GM12878 (cell line): ENCODE data around the gene SURF6. TPM values are rescaled to one million over a fixed set of nuclear protein-coding genes. Genes with fewer than 3 reads are reported as not detected.

Experiments
- ATAC-seq: fragments of 200-7000 bp; cut with Tn5 transposase; 3 replicates; pipeline ENCODE4 v1.9.1; 2020; ENCODE audit warnings: mild to moderate bottlenecking, moderate library complexity
- BruUV-seq: library from RNA; stranded (reverse); fragments of 400-500 nt; replicated peaks from 2 replicates; lab custom pipeline; 2021; lab: Mats Ljungman, UMichigan
- CTCF ChIA-PET: fragments of 300-600 bp; sonication (Branson Sonifier 250); formaldehyde crosslinking; extraction: SDS; loops from one replicate; lab custom pipeline; 2021; ENCODE audit warnings: inconsistent platforms; lab: Yijun Ruan, JAX
- POLR2A ChIA-PET: fragments of 350-600 bp; formaldehyde crosslinking; extraction: SDS; loops from one replicate; lab custom pipeline; 2021; ENCODE audit warnings: inconsistent platforms; lab: Charles Lee
- RAD21 ChIA-PET: fragments of 300-600 bp; sonication (Branson Sonifier 250); formaldehyde crosslinking; loops from one replicate; lab custom pipeline; 2023; ENCODE audit warnings: antibody characterized with exemption; ENCODE audit not compliant: unreplicated experiment; lab: Charles Lee
- SMC1A ChIA-PET: fragments of 300-600 bp; sonication (Branson Sonifier 250); formaldehyde crosslinking; loops from one replicate; lab custom pipeline; 2023; ENCODE audit not compliant: unreplicated experiment, uncharacterized antibody; lab: Charles Lee
- DNase-seq: peaks from one replicate; pipeline ENCODE4 v3.0.0-alpha.2; 2011; ENCODE audit warnings: low read depth, low spot score
- FAIRE-seq: peaks from 3 replicates; lab custom pipeline; 2011; peaks lifted over from hg19 to GRCh38; lab: Jason Lieb, UNC
- H2AFZ ChIP-seq: 2 replicates; pipeline ENCODE4 v1.6.0; 2011; ENCODE audit warnings: low read depth, low read length, control low read depth; ENCODE audit not compliant: control insufficient read depth
- H3K27ac ChIP-seq: 2 replicates; pipeline ENCODE4 v1.5.1; 2011; ENCODE audit warnings: control low read depth; ENCODE audit not compliant: control insufficient read depth, insufficient read depth
- H3K27me3 ChIP-seq, 2 experiments: replicated peaks in 1 of 2; 2 replicates each; pipeline versions ENCODE4 v1.6.0 to v1.6.1; 2011; ENCODE audit warnings: low read length in 1 of 2; ENCODE audit not compliant: control insufficient read depth in 2 of 2, insufficient read depth in 2 of 2
- H3K36me3 ChIP-seq, 2 experiments: 2 replicates each; pipeline ENCODE4 v1.5.1; 2011; ENCODE audit warnings: low read length in 1 of 2; ENCODE audit not compliant: control insufficient read depth in 2 of 2, insufficient read depth in 2 of 2
- H3K4me1 ChIP-seq: 2 replicates; pipeline ENCODE4 v1.6.1; 2011; ENCODE audit warnings: mild to moderate bottlenecking, low read length, moderate library complexity, mixed read lengths; ENCODE audit not compliant: control insufficient read depth, insufficient read depth
- H3K4me2 ChIP-seq: 2 replicates; pipeline ENCODE4 v1.6.0; 2011; ENCODE audit warnings: control low read depth; ENCODE audit not compliant: control insufficient read depth, insufficient read depth
- H3K4me3 ChIP-seq: fragments of 200-600 bp; sonication (generic); 2 replicates; pipeline ENCODE4 v1.5.1; 2016
- H3K79me2 ChIP-seq: 2 replicates; pipeline ENCODE4 v1.6.0; 2011; ENCODE audit warnings: low read length; ENCODE audit not compliant: control insufficient read depth, insufficient read depth
- H3K9ac ChIP-seq: 2 replicates; pipeline ENCODE4 v1.8.0; 2011; ENCODE audit warnings: low read length, control low read depth, mixed read lengths; ENCODE audit not compliant: control insufficient read depth, insufficient read depth
- H3K9me3 ChIP-seq: replicated peaks from 3 replicates; pipeline ENCODE4 v1.5.1; 2011; ENCODE audit warnings: mild to moderate bottlenecking, low read length; ENCODE audit not compliant: control insufficient read depth, insufficient read depth
- H4K20me1 ChIP-seq: 2 replicates; pipeline ENCODE4 v1.6.0; 2011; ENCODE audit not compliant: control insufficient read depth, insufficient read depth
- ASH2L ChIP-seq: fragments of 300-600, 200-600 bp; sonication (generic); IDR thresholded peaks from 2 replicates; pipeline ENCODE4 v1.6.1; 2017; ENCODE audit warnings: low read depth, mild to moderate bottlenecking, borderline replicate concordance
- CBFB ChIP-seq: IDR thresholded peaks from 2 replicates; pipeline ENCODE4 v1.6.1; 2016; ENCODE audit warnings: antibody characterized with exemption, low read depth
- CEBPZ ChIP-seq: fragments of 150-350 bp; IDR thresholded peaks from 2 replicates; pipeline ENCODE4 v1.6.1; 2016; ENCODE audit warnings: low read depth, low read length
- CTCF ChIP-seq, 3 experiments: IDR thresholded peaks in 2 of 3; conservative IDR thresholded peaks in 1 of 3; 2 replicates each; pipeline ENCODE4 v1.5.1; 2011; ENCODE audit warnings: low read depth in 3 of 3, low read length in 3 of 3, mild to moderate bottlenecking in 3 of 3, control low read depth in 2 of 3, moderate library complexity in 2 of 3, inconsistent platforms in 1 of 3, mixed read lengths in 1 of 3; ENCODE audit not compliant: control insufficient read depth in 2 of 3, insufficient read depth in 1 of 3; ENCODE audit errors: extremely low read depth in 1 of 3
- HCFC1 ChIP-seq: fragments of 150-350 bp; IDR thresholded peaks from 2 replicates; pipeline ENCODE4 v1.6.1; 2014; ENCODE audit warnings: low read length
- IRF4 ChIP-seq: IDR thresholded peaks from 2 replicates; pipeline ENCODE4 v1.6.1; 2011; ENCODE audit warnings: low read depth, low read length
- JUNB ChIP-seq: IDR thresholded peaks from 2 replicates; pipeline ENCODE4 v1.6.1; 2016; ENCODE audit warnings: antibody characterized with exemption, mild to moderate bottlenecking
- MTA2 ChIP-seq: fragments of 450-650 bp; IDR thresholded peaks from 2 replicates; pipeline ENCODE4 v1.6.1; 2016; ENCODE audit warnings: low read depth, mild to moderate bottlenecking, moderate library complexity
- RB1 ChIP-seq: fragments of 450-650 bp; formaldehyde crosslinking; IDR thresholded peaks from 2 replicates; pipeline ENCODE4 v1.6.1; 2017; ENCODE audit warnings: mild to moderate bottlenecking, borderline replicate concordance
- RFX5 ChIP-seq: IDR thresholded peaks from 2 replicates; pipeline ENCODE4 v1.6.1; 2011; ENCODE audit warnings: low read depth, low read length, improper control_type of control experiment
- TAF1 ChIP-seq: IDR thresholded peaks from 2 replicates; pipeline ENCODE4 v1.6.1; 2011; ENCODE audit warnings: mild to moderate bottlenecking, low read depth, low read length, borderline replicate concordance
- ZNF384 ChIP-seq: IDR thresholded peaks from 2 replicates; pipeline ENCODE4 v1.6.1; 2012; ENCODE audit warnings: low read depth, mild to moderate bottlenecking, low read length, improper control_type of control experiment, borderline replicate concordance
- WGBS: methylation state at CpG from one replicate; pipeline ENCODE4 v1.1.6; 2016; ENCODE audit warnings: low lambda C conversion rate; ENCODE audit not compliant: insufficient replicate concordance, insufficient coverage; ENCODE audit errors: missing lambda C conversion rate; 5-methylcytosine and 5-hydroxymethylcytosine counted together
- in situ Hi-C: fragments of 300-500 bp; cut with MboI; formaldehyde crosslinking; loops from 9 replicates; pipeline ENCODE4 v1.14.3; 2018; ENCODE audit warnings: mixed read lengths
- intact Hi-C: fragments of 100-400 bp; cut with micrococcal nuclease; formaldehyde crosslinking; loops from one replicate; pipeline ENCODE4 v1.14.2; 2022; ENCODE audit not compliant: unreplicated experiment
- polyA plus RNA-seq, 11 experiments: library from polyadenylated mRNA; depleted of rRNA in 4 of 11; unstranded in 6 of 11; stranded (reverse) in 5 of 11; fragments of >200 nt; fragmentation: Nextera tagmentation in 4 of 11; fragmentation: Illumina TruSeq in 1 of 11; extraction: Ambion mirVana in 4 of 11; extraction: Trizol in 1 of 11; gene quantifications; 1 replicate in 1 of 11; 2 replicates in 10 of 11; pipeline versions ENCODE4 v1.2.1 to v1.2.3, GENCODE V29; 2011 to 2016; ENCODE audit warnings: inconsistent platforms in 2 of 11, missing spikeins in 2 of 11, low read depth in 1 of 11
- total RNA-seq, 4 experiments: library from RNA; depleted of rRNA in 3 of 4; stranded (reverse); fragments of >200 nt in 3 of 4; fragmentation: Illumina TruSeq in 1 of 4; extraction: Trizol in 1 of 4; gene quantifications; 2 replicates each; pipeline versions ENCODE4 v1.2.1 to v1.2.3, GENCODE V29; 2013 to 2021
- TF ChIP-seq, protein P1 (sequence below): fragments of 450-650 bp; IDR thresholded peaks from 2 replicates; pipeline ENCODE4 v1.6.1; 2016; ENCODE audit warnings: mild to moderate bottlenecking

Gene SURF6
- total and polyA plus RNA-seq, 10 of the 15 experiments (the other 5 are each of a cell fraction or from before 2014, with no cell fraction given): 2.2 to 27.2 (median 15.1) TPM

DNA sequence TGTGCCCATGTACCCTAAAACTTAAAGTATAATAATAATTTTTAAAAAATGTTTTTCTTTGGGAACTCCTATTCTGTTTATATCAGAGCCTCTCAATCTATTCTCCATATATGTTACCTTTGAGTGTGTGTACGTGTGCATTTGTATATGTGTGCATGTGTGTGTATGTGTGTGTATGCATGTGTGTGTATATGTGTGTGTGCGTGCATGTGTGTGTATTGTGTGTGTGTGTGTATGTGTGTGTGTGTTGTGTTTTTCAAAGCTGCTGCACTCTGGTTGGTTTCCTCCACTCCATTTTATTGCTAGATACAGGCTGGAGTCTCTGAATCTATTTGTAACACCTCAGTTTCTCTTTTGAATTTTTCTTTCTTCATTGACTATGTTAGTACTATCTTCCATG, 20.0 kb downstream of the SURF6 start:
- Histone ChIP-seq H3K27ac (no peak overlapping the region), H4K20me1 (no peaks in the 10 kb centered on the region), H2AFZ (no peak overlapping the region), H3K9me3 (no peaks in the 10 kb centered on the region), H3K4me3 (no peak overlapping the region), H3K9ac (no peak overlapping the region), H3K4me2 (no peak overlapping the region), H3K4me1 (no peaks in the 10 kb centered on the region), H3K79me2 (no peaks in the 10 kb centered on the region), H3K36me3 (no peaks in the 10 kb centered on the region), H3K27me3 (no peaks in the 10 kb centered on the region)
- POLR2A ChIA-PET: no interaction called here
- DNase-seq (no peak), FAIRE-seq (no peak), ATAC-seq (no peak)
- CTCF ChIA-PET: no interaction called here
- no peak for TF ChIP-seq CTCF (IDR thresholded peaks at IDR 0.05 in 2 of 3, conservative IDR thresholded peaks at IDR 0.05 in 1 of 3; ENCODE audit: control insufficient read depth in 2 of 3, extremely low read depth in 1 of 3, insufficient read depth in 1 of 3, low read depth in 3 of 3, low read length in 3 of 3)
- no peak for TF ChIP-seq MTA2
- no peak for TF ChIP-seq JUNB
- TF ChIP-seq RFX5: no peak
- TF ChIP-seq CBFB: no peak
- intact Hi-C loops (no loop called here), in situ Hi-C loops (no loop called here)
- RAD21 ChIA-PET: no interaction called here
- BruUV-seq: no TSS peak
- 13% methylated on average over 2 of the region's 2 CpGs for WGBS
- SMC1A ChIA-PET: no interaction called here

GRCh38 chr9:133309608-133310007, 26.4 kb downstream of the SURF6 start:
- Histone ChIP-seq H3K79me2 (no peaks in the 10 kb centered on the region), H4K20me1 (no peaks in the 10 kb centered on the region), H3K9me3 (no peaks in the 10 kb centered on the region; the same call in 2 of the 3 replicates), H3K4me1 (no peaks in the 10 kb centered on the region), H3K9ac (no peak overlapping the region), H3K27me3 (no peaks in the 10 kb centered on the region), H3K4me2 (no peak overlapping the region), H3K27ac (no peak overlapping the region), H3K36me3 (no peaks in the 10 kb centered on the region), H3K4me3 (no peak overlapping the region), H2AFZ (no peak overlapping the region)
- CTCF ChIA-PET: no interaction called here
- no TSS peak for BruUV-seq
- RAD21 ChIA-PET: no interaction called here
- DNase-seq (no peak), ATAC-seq (no peak), FAIRE-seq (no peak)
- intact Hi-C loops (no loop called here), in situ Hi-C loops (no loop called here)
- 40% methylated on average over 6 of the region's 6 CpGs for WGBS
- SMC1A ChIA-PET: no interaction called here
- POLR2A ChIA-PET: no interaction called here
- no peak for TF ChIP-seq CEBPZ
- no peak for TF ChIP-seq ASH2L
- no peak for TF ChIP-seq HCFC1
- no peak for TF ChIP-seq RB1
- TF ChIP-seq TAF1: no peak
- TF ChIP-seq ZNF384: no peak
- no peak for TF ChIP-seq IRF4
- TF ChIP-seq, protein P1, sequence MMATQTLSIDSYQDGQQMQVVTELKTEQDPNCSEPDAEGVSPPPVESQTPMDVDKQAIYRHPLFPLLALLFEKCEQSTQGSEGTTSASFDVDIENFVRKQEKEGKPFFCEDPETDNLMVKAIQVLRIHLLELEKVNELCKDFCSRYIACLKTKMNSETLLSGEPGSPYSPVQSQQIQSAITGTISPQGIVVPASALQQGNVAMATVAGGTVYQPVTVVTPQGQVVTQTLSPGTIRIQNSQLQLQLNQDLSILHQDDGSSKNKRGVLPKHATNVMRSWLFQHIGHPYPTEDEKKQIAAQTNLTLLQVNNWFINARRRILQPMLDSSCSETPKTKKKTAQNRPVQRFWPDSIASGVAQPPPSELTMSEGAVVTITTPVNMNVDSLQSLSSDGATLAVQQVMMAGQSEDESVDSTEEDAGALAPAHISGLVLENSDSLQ: no peak
